Measurements from ENCODE around the gene NHSL1.

Gene NHSL1

GRCh38 chr6:138403324-138403800, 95.9 kb downstream of the NHSL1 start:
- H3K4me3 ChIP-seq (ENCODE audit: low read depth, low read length), result peak overlapping the region; percentile 84
- TF ChIP-seq CTCF (IDR thresholded peaks at IDR 0.05; ENCODE audit: low read depth, low read length), result no peak; the same call in 1 of the 2 replicates

GRCh38 chr6:138402838-138403187, 96.5 kb downstream of the NHSL1 start:
- H3K4me3 ChIP-seq (ENCODE audit: low read depth, low read length), result peak overlapping the region; percentile 84; the same call in 1 of the 2 replicates
- no peak for TF ChIP-seq CTCF (IDR thresholded peaks at IDR 0.05; ENCODE audit: low read depth, low read length)

GRCh38 chr6:138401960-138402837, 97.1 kb downstream of the NHSL1 start:
- no peak overlapping the region for H3K4me3 ChIP-seq (ENCODE audit: low read depth, low read length)
- TF ChIP-seq CTCF (IDR thresholded peaks at IDR 0.05; ENCODE audit: low read depth, low read length), result no peak

DNA sequence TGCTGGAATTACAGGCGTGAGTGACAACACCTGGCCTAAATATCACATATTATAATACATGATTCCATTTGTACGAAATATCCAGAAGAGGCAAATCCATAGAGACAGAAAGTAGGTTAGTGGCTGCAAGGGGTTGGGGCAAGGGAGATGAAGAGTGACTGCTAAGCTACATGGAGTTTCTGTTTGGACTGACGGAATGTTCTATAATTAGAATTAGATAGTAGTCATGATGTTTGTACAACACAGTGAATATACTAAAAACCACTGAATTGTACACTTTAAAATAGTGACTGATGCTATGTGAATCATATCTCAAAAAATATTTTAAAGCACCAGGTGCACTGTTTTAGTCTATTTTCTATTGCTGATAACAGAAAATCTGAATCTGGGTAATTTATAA, 99.0 kb downstream of the NHSL1 start:
- TF ChIP-seq CTCF (IDR thresholded peaks at IDR 0.05; ENCODE audit: low read depth, low read length), result no peak
- H3K4me3 ChIP-seq (ENCODE audit: low read depth, low read length), result no peak overlapping the region

DNA sequence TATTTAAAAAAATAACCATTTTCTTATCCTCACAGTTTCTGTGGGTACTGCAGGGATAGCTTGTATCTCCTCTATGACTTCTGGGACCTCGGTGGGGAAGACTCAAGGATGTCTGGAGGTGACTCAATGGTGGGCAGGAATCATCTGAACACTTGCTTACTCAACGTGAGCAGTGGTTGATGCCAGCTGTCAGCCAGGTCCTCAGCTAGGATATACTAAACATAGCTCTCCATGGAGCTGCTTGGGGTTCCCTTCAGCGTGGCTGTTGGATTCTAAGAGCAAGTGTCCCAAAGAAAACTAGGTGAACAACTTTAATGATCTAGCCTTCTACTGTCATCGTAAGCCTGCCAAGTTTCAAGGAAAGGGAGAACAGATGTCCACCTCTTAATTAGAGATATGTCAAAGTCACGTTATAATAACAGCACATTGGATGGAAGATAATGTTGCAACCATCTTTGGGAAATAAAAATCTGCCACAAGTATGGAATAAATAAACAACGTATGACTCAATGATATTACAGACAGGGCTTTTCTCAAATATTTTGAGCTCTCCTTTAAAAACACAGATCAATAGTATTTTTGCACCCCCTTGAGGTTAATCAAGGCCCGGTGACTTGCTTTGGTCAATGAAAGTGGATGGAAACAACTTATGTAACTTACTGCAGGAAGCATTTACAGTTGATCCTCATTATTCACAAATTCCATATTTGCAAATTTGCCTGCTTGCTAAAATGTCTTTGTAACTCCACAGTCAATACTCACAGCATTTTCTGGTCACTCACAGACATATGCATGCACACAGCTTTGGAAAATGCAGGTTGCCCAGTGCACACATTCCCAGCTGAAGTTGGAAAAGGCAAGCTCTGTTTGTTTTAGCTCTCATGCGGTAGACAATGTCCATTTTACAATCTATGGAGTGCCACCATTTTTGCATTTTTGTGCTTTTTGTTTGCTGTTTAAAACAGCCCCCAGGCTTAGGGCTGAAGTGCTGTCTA, 101.9 kb downstream of the NHSL1 start:
- no peak overlapping the region for H3K4me3 ChIP-seq (ENCODE audit: low read depth, low read length)
- TF ChIP-seq CTCF (IDR thresholded peaks at IDR 0.05; ENCODE audit: low read depth, low read length), result no peak

GRCh38 chr6:138396709-138397108, 102.6 kb downstream of the NHSL1 start:
- TF ChIP-seq CTCF (IDR thresholded peaks at IDR 0.05; ENCODE audit: low read depth, low read length), result no peak
- no peak overlapping the region for H3K4me3 ChIP-seq (ENCODE audit: low read depth, low read length)

Data from WI38 (cell line).